Colonic mucosa (tissue), 4 donors: Measurements from ENCODE around the gene BBLN. TPM values are rescaled to one million over a fixed set of nuclear protein-coding genes. Genes with fewer than 3 reads are reported as not detected.
A peak's percentile ranks its signal among the peaks of the same experiment; 100 is the strongest.

Experiments used
- DNase-seq: peaks from one replicate; pipeline ENCODE4 v3.0.0-alpha.2; 2020
- H3K27ac ChIP-seq: fragments of 200-600 bp; one replicate; pipeline ENCODE4 v1.8.0; 2021
- H3K27me3 ChIP-seq: fragments of 200-600 bp; one replicate; pipeline ENCODE4 v1.8.0; 2021
- H3K36me3 ChIP-seq: fragments of 200-600 bp; one replicate; pipeline ENCODE4 v1.8.0; 2021
- H3K4me1 ChIP-seq: fragments of 200-600 bp; one replicate; pipeline ENCODE4 v1.8.0; 2021; ENCODE audit warnings: mild to moderate bottlenecking
- H3K4me3 ChIP-seq: fragments of 200-600 bp; one replicate; pipeline ENCODE4 v1.8.0; 2021
- H3K9ac ChIP-seq, 2 donors: one replicate each; pipeline ENCODE4 v1.7.0; 2013; ENCODE audit warnings: control low read depth in 2 of 2, low read depth in 2 of 2, low read length in 2 of 2
- H3K9me3 ChIP-seq: fragments of 200-600 bp; one replicate; pipeline ENCODE4 v1.8.0; 2021
- intact Hi-C: fragments of 100-400 bp; cut with DNase I; formaldehyde crosslinking; loops from one replicate; pipeline ENCODE4 v1.14.1; 2022
- total RNA-seq, 2 donors: library from RNA; stranded (reverse); fragmentation: NEBNext Ultra II Directional in 1 of 2; extraction: Animal tissue kit (Norgen Biotek cat#: 25700) in 1 of 2; gene quantifications; one replicate each; pipeline ENCODE4 v1.2.1, GENCODE V29; 2021
- TF ChIP-seq, protein P1 (sequence below): fragments of 200-600 bp; IDR thresholded peaks from one replicate; pipeline ENCODE4 v1.8.0; 2022; ENCODE audit warnings: antibody characterized with exemption, mild to moderate bottlenecking
- donor health status: healthy.
- donor health status: DM: no; HTN: no; CAD: no.
- donor health status: DM: no; HTN: no; CAD: no.

Gene BBLN
- total RNA-seq, 2 donors from 2014 or later, result 47.5 to 53.0 TPM

DNA sequence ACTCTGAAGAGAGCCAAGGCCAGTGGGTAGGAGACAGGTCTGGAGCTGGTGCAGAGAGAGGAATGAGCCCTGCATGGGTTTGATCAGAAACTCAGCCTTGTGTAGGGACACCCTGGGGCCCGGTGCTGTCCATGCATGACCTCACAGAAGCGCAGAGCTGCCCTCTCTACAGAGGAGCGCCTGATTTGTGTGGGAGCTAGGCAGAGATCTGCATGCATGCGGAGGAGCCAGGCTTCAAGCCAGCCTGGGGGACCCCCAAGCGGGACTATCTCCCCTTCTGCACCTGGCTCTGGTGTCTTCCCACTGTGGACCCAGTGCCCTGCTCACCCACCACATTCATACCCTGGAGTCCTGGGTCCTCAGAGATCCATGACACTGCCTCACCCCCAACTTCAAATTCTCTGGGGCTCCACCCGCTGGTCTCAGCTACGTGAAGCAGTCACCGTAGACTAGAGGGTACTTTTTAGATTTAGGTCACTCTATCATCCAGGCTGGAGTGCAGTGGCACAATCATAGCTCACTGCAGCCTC lies 13.4 kb upstream of the BBLN start:
- Histone ChIP-seq H3K36me3 (no peaks in the 10 kb centered on the region), H3K27ac (no peak overlapping the region), H3K4me3 (no peak overlapping the region), H3K4me1 (peaks cover 9% of the 10 kb centered on the region), H3K9ac (no peak overlapping the region), H3K9me3 (no peaks in the 10 kb centered on the region), H3K27me3 (no peaks in the 10 kb centered on the region)
- intact Hi-C loops, result no loop called here
- no peak for DNase-seq
- TF ChIP-seq, protein P1, sequence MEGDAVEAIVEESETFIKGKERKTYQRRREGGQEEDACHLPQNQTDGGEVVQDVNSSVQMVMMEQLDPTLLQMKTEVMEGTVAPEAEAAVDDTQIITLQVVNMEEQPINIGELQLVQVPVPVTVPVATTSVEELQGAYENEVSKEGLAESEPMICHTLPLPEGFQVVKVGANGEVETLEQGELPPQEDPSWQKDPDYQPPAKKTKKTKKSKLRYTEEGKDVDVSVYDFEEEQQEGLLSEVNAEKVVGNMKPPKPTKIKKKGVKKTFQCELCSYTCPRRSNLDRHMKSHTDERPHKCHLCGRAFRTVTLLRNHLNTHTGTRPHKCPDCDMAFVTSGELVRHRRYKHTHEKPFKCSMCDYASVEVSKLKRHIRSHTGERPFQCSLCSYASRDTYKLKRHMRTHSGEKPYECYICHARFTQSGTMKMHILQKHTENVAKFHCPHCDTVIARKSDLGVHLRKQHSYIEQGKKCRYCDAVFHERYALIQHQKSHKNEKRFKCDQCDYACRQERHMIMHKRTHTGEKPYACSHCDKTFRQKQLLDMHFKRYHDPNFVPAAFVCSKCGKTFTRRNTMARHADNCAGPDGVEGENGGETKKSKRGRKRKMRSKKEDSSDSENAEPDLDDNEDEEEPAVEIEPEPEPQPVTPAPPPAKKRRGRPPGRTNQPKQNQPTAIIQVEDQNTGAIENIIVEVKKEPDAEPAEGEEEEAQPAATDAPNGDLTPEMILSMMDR, result no peak

DNA sequence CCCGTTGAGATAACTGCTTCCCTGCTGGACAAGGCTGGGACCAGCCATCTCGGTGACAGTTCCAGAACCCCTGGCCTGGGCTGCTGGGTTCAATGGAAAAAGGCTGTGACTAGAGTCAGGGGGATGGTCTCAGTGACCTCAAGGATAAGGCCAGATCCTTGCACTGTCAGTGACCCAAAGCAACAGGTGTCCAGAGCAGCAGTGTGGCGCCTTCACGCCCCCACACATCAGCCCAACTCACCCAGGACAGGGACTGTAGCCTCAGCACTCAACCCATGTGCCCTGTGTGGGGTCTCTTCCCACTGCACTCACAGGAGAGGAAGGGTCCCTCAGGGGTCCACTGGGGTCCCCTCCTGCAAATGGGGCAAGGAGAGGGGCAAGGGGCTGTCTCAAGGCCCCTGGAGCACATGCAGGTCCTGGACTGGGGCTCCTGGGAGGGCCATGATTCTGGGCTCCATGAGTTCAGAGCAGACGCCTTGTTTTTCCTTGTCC lies 11.5 kb upstream of the BBLN start:
- H3K4me1 ChIP-seq, result peaks cover 9% of the 10 kb centered on the region
- H3K27me3 ChIP-seq, result no peaks in the 10 kb centered on the region
- TF ChIP-seq, protein P1, result no peak
- intact Hi-C loops, result no loop called here
- H3K4me3 ChIP-seq, result no peak overlapping the region
- H3K9me3 ChIP-seq, result no peaks in the 10 kb centered on the region
- peak overlapping the region; percentile 95 for H3K27ac ChIP-seq
- H3K36me3 ChIP-seq, result no peaks in the 10 kb centered on the region
- no peak for DNase-seq
- H3K9ac ChIP-seq, result peak overlapping the region; percentile 73 to 83

DNA sequence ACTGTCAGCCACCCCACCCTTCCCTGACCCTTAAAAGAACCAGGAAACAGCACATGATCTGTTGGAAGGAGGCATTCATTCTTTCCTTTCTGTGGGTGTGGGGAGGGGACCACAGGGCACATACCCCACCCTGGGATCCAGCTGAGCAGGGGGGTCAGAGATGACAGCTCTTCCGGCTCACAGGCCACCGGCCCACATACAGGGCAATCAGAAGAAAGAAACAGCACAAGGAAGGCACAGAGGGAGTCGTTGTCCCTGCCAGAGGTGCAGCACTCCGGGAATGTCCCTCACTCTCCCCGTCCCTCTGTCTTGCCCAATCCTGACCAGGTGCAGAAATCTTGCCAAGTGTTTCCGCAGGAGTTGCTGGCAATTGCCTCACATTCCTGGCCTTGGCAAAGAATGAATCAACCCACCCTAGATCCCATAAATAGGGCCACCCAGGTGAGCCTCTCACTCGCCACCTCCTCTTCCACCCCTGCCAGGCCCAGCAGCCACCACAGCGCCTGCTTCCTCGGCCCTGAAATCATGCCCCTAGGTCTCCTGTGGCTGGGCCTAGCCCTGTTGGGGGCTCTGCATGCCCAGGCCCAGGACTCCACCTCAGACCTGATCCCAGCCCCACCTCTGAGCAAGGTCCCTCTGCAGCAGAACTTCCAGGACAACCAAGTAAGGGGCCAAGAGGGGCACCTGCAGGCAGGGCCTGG lies 10.9 kb upstream of the BBLN start, which contains the start of gene LCN2:
TSS of gene LCN2 (plus strand) at position 453 of the 701 bp plus-strand sequence. CDS start at position 526, 73 bp downstream.
- peak; percentile 83 for DNase-seq
- Histone ChIP-seq H3K4me3 (peak within 1 kb of the TSS; percentile 14), H3K27me3 (no peaks in the 10 kb centered on the region), H3K9me3 (no peaks in the 10 kb centered on the region), H3K36me3 (no peaks in the 10 kb centered on the region), H3K27ac (peak within 1 kb of the TSS; percentile 95), H3K4me1 (peaks cover 4% of the 10 kb centered on the region), H3K9ac (peak within 1 kb of the TSS; percentile 73 to 83)
- TF ChIP-seq, protein P1, result no peak
- intact Hi-C loops, result no loop called here

DNA sequence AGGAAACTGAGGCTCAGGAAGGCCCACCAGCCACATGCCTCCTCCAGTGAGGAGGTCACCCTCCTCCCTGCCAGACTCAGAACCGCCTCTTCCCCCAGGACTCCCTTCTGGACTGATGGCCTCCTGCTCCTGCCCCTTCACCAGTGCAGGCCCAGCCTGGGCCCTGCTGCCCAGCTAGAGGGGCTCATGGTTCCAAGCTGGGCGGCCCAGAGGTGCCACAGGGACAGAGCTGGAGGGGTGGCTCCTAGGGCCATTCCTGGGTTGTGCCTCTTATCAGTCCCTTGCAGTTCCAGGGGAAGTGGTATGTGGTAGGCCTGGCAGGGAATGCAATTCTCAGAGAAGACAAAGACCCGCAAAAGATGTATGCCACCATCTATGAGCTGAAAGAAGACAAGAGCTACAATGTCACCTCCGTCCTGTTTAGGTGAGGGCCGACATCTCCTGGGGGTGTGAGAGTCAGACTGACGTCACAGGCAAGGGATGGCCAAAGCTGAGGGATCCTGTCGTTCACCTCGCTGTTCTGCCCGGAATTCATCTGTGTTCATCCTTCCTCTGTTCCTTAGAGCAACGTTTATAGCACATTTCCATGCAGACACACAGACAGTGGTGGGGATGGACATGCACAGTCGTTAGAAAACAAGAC lies 10.0 kb upstream of the BBLN start:
- TF ChIP-seq, protein P1, result no peak
- no peak for DNase-seq
- Histone ChIP-seq H3K9me3 (no peaks in the 10 kb centered on the region), H3K9ac (peak overlapping the region in 1 of 2 donors; percentile 83), H3K36me3 (no peaks in the 10 kb centered on the region), H3K4me3 (peak overlapping the region; percentile 14), H3K27ac (peak overlapping the region; percentile 95), H3K4me1 (peaks cover 4% of the 10 kb centered on the region), H3K27me3 (no peaks in the 10 kb centered on the region)
- intact Hi-C loops, result no loop called here

DNA sequence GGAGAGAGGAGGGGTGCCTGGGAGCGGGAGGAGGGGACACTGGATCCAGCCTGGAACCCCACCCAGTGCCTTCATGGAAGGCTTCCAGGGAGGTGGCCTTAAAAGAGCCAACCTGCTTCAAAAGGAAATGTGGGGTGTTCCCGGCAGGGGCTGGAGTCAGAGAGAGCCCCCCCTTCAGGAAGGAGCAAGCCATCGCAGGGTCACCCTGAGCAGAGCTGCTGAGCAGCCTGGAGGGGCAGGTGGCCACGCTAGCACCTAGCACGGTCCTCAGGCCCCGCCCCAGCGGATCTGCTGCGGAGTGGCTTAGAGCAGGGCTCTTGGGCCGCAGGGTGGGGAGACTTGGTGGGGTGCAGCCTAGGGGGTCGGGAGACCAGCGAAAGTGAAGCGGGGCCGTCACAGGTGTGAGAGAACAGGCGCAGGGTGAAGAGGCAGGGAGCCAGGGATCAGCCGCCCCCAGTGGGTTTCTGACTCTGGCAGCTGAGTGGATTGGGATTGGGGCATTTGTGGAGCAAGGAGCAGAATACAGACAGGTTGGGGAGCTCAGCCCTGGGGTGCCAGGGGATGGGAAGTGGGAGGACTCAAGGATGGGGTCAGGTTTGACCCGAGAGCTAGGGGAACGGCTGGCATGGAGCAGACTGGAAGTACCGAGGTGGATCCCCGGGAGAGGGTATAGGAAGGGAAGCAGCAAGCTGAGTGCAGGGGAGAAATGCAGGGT lies 9.3 kb upstream of the BBLN start:
- H3K27ac ChIP-seq, result peak overlapping the region; percentile 95
- H3K9ac ChIP-seq, result peak overlapping the region in 1 of 2 donors; percentile 83

More for the DNA sequence above, 9.3 kb upstream of the BBLN start:
- Histone ChIP-seq H3K9me3 (no peaks in the 10 kb centered on the region), H3K4me1 (peaks cover 4% of the 10 kb centered on the region), H3K27me3 (no peaks in the 10 kb centered on the region), H3K36me3 (no peaks in the 10 kb centered on the region), H3K4me3 (no peak overlapping the region)
- DNase-seq, result peak; percentile 77
- TF ChIP-seq, protein P1, result no peak
- intact Hi-C loops, result no loop called here
